GM12878 (cell line): ENCODE measurements around the gene TTYH1. TPM values are rescaled to one million over a fixed set of nuclear protein-coding genes. Genes with fewer than 3 reads are reported as not detected.
A peak's percentile ranks its signal among the peaks of the same experiment; 100 is the strongest.

Experiments used
- ATAC-seq: fragments of 200-7000 bp; cut with Tn5 transposase; 3 replicates; pipeline ENCODE4 v1.9.1; 2020; ENCODE audit warnings: mild to moderate bottlenecking, moderate library complexity
- BruUV-seq: library from RNA; stranded (reverse); fragments of 400-500 nt; replicated peaks from 2 replicates; lab custom pipeline; 2021; lab: Mats Ljungman, UMichigan
- CTCF ChIA-PET: fragments of 300-600 bp; sonication (Branson Sonifier 250); formaldehyde crosslinking; extraction: SDS; loops from one replicate; lab custom pipeline; 2021; ENCODE audit warnings: inconsistent platforms; lab: Yijun Ruan, JAX
- POLR2A ChIA-PET: fragments of 350-600 bp; formaldehyde crosslinking; extraction: SDS; loops from one replicate; lab custom pipeline; 2021; ENCODE audit warnings: inconsistent platforms; lab: Charles Lee
- RAD21 ChIA-PET: fragments of 300-600 bp; sonication (Branson Sonifier 250); formaldehyde crosslinking; loops from one replicate; lab custom pipeline; 2023; ENCODE audit warnings: antibody characterized with exemption; ENCODE audit not compliant: unreplicated experiment; lab: Charles Lee
- SMC1A ChIA-PET: fragments of 300-600 bp; sonication (Branson Sonifier 250); formaldehyde crosslinking; loops from one replicate; lab custom pipeline; 2023; ENCODE audit not compliant: unreplicated experiment, uncharacterized antibody; lab: Charles Lee
- DNase-seq: peaks from one replicate; pipeline ENCODE4 v3.0.0-alpha.2; 2011; ENCODE audit warnings: low read depth, low spot score
- FAIRE-seq: peaks from 3 replicates; lab custom pipeline; 2011; peaks lifted over from hg19 to GRCh38; lab: Jason Lieb, UNC
- H2AFZ ChIP-seq: 2 replicates; pipeline ENCODE4 v1.6.0; 2011; ENCODE audit warnings: low read depth, low read length, control low read depth; ENCODE audit not compliant: control insufficient read depth
- H3K27ac ChIP-seq: 2 replicates; pipeline ENCODE4 v1.5.1; 2011; ENCODE audit warnings: control low read depth; ENCODE audit not compliant: control insufficient read depth, insufficient read depth
- H3K27me3 ChIP-seq, 2 experiments: replicated peaks in 1 of 2; 2 replicates each; pipeline versions ENCODE4 v1.6.0 to v1.6.1; 2011; ENCODE audit warnings: low read length in 1 of 2; ENCODE audit not compliant: control insufficient read depth in 2 of 2, insufficient read depth in 2 of 2
- H3K36me3 ChIP-seq, 2 experiments: 2 replicates each; pipeline ENCODE4 v1.5.1; 2011; ENCODE audit warnings: low read length in 1 of 2; ENCODE audit not compliant: control insufficient read depth in 2 of 2, insufficient read depth in 2 of 2
- H3K4me1 ChIP-seq: 2 replicates; pipeline ENCODE4 v1.6.1; 2011; ENCODE audit warnings: mild to moderate bottlenecking, low read length, moderate library complexity, mixed read lengths; ENCODE audit not compliant: control insufficient read depth, insufficient read depth
- H3K4me2 ChIP-seq: 2 replicates; pipeline ENCODE4 v1.6.0; 2011; ENCODE audit warnings: control low read depth; ENCODE audit not compliant: control insufficient read depth, insufficient read depth
- H3K4me3 ChIP-seq: fragments of 200-600 bp; sonication (generic); 2 replicates; pipeline ENCODE4 v1.5.1; 2016
- H3K79me2 ChIP-seq: 2 replicates; pipeline ENCODE4 v1.6.0; 2011; ENCODE audit warnings: low read length; ENCODE audit not compliant: control insufficient read depth, insufficient read depth
- H3K9ac ChIP-seq: 2 replicates; pipeline ENCODE4 v1.8.0; 2011; ENCODE audit warnings: low read length, control low read depth, mixed read lengths; ENCODE audit not compliant: control insufficient read depth, insufficient read depth
- H3K9me3 ChIP-seq: replicated peaks from 3 replicates; pipeline ENCODE4 v1.5.1; 2011; ENCODE audit warnings: mild to moderate bottlenecking, low read length; ENCODE audit not compliant: control insufficient read depth, insufficient read depth
- H4K20me1 ChIP-seq: 2 replicates; pipeline ENCODE4 v1.6.0; 2011; ENCODE audit not compliant: control insufficient read depth, insufficient read depth
- BMI1 ChIP-seq: fragments of 450-650 bp; IDR thresholded peaks from 2 replicates; pipeline ENCODE4 v1.6.1; 2016; ENCODE audit warnings: mild to moderate bottlenecking, moderate library complexity, borderline replicate concordance
- CREB1 ChIP-seq: IDR thresholded peaks from 2 replicates; pipeline ENCODE4 v1.6.1; 2012; ENCODE audit warnings: low read depth, mild to moderate bottlenecking, inconsistent platforms
- CTCF ChIP-seq, 3 experiments: IDR thresholded peaks in 2 of 3; conservative IDR thresholded peaks in 1 of 3; 2 replicates each; pipeline ENCODE4 v1.5.1; 2011; ENCODE audit warnings: low read depth in 3 of 3, low read length in 3 of 3, mild to moderate bottlenecking in 3 of 3, control low read depth in 2 of 3, moderate library complexity in 2 of 3, inconsistent platforms in 1 of 3, mixed read lengths in 1 of 3; ENCODE audit not compliant: control insufficient read depth in 2 of 3, insufficient read depth in 1 of 3; ENCODE audit errors: extremely low read depth in 1 of 3
- E2F8 ChIP-seq: fragments of 450-650 bp; IDR thresholded peaks from 2 replicates; pipeline ENCODE4 v1.6.1; 2018; ENCODE audit warnings: mild to moderate bottlenecking, low read depth, moderate library complexity; ENCODE audit not compliant: partially characterized antibody
- HSF1 ChIP-seq: fragments of 150-350 bp; IDR thresholded peaks from 2 replicates; pipeline ENCODE4 v1.6.1; 2014; ENCODE audit warnings: mild to moderate bottlenecking, low read depth, low read length
- LARP7 ChIP-seq: fragments of 450-650 bp; IDR thresholded peaks from 2 replicates; pipeline ENCODE4 v1.6.1; 2017; ENCODE audit warnings: mild to moderate bottlenecking
- MEF2B ChIP-seq: fragments of 450-650 bp; IDR thresholded peaks from 2 replicates; pipeline ENCODE4 v1.6.1; 2018; ENCODE audit warnings: mild to moderate bottlenecking, moderate library complexity; ENCODE audit not compliant: partially characterized antibody, poor library complexity, severe bottlenecking
- NBN ChIP-seq: fragments of 450-650 bp; IDR thresholded peaks from 2 replicates; pipeline ENCODE4 v1.6.1; 2016
- NFYB ChIP-seq: IDR thresholded peaks from 2 replicates; pipeline ENCODE4 v1.6.1; 2011; ENCODE audit warnings: low read depth, mild to moderate bottlenecking, low read length, improper control_type of control experiment, moderate library complexity; ENCODE audit not compliant: insufficient read depth
- PAX5 ChIP-seq: IDR thresholded peaks from 2 replicates; pipeline ENCODE4 v1.6.1; 2011; ENCODE audit warnings: low read depth, low read length, borderline replicate concordance
- RUNX3 ChIP-seq: IDR thresholded peaks from 2 replicates; pipeline ENCODE4 v1.6.1; 2012; ENCODE audit warnings: low read length, inconsistent platforms
- SP1 ChIP-seq: IDR thresholded peaks from one replicate; pipeline ENCODE4 v1.6.1; 2011; ENCODE audit warnings: low read depth, low read length
- WRNIP1 ChIP-seq: IDR thresholded peaks from 2 replicates; pipeline ENCODE4 v1.6.1; 2011; ENCODE audit warnings: low read depth, low read length, improper control_type of control experiment, borderline replicate concordance
- WGBS: methylation state at CpG from one replicate; pipeline ENCODE4 v1.1.6; 2016; ENCODE audit warnings: low lambda C conversion rate; ENCODE audit not compliant: insufficient replicate concordance, insufficient coverage; ENCODE audit errors: missing lambda C conversion rate; 5-methylcytosine and 5-hydroxymethylcytosine counted together
- in situ Hi-C: fragments of 300-500 bp; cut with MboI; formaldehyde crosslinking; loops from 9 replicates; pipeline ENCODE4 v1.14.3; 2018; ENCODE audit warnings: mixed read lengths
- intact Hi-C: fragments of 100-400 bp; cut with micrococcal nuclease; formaldehyde crosslinking; loops from one replicate; pipeline ENCODE4 v1.14.2; 2022; ENCODE audit not compliant: unreplicated experiment
- polyA plus RNA-seq, 11 experiments: library from polyadenylated mRNA; depleted of rRNA in 4 of 11; unstranded in 6 of 11; stranded (reverse) in 5 of 11; fragments of >200 nt; fragmentation: Nextera tagmentation in 4 of 11; fragmentation: Illumina TruSeq in 1 of 11; extraction: Ambion mirVana in 4 of 11; extraction: Trizol in 1 of 11; gene quantifications; 1 replicate in 1 of 11; 2 replicates in 10 of 11; pipeline versions ENCODE4 v1.2.1 to v1.2.3, GENCODE V29; 2011 to 2016; ENCODE audit warnings: inconsistent platforms in 2 of 11, missing spikeins in 2 of 11, low read depth in 1 of 11
- total RNA-seq, 4 experiments: library from RNA; depleted of rRNA in 3 of 4; stranded (reverse); fragments of >200 nt in 3 of 4; fragmentation: Illumina TruSeq in 1 of 4; extraction: Trizol in 1 of 4; gene quantifications; 2 replicates each; pipeline versions ENCODE4 v1.2.1 to v1.2.3, GENCODE V29; 2013 to 2021
- TF ChIP-seq, protein P1 (sequence below): IDR thresholded peaks from 2 replicates; pipeline ENCODE4 v1.6.1; 2011; ENCODE audit warnings: low read depth, mild to moderate bottlenecking, low read length, moderate library complexity, borderline replicate concordance; ENCODE audit errors: extremely low read depth

The TTYH1 gene
- total and polyA plus RNA-seq, 10 of the 15 experiments (the other 5 are each of a cell fraction or from before 2014, with no cell fraction given): 0.01 to 0.36 (median 0.09) TPM; not detected in 3

DNA sequence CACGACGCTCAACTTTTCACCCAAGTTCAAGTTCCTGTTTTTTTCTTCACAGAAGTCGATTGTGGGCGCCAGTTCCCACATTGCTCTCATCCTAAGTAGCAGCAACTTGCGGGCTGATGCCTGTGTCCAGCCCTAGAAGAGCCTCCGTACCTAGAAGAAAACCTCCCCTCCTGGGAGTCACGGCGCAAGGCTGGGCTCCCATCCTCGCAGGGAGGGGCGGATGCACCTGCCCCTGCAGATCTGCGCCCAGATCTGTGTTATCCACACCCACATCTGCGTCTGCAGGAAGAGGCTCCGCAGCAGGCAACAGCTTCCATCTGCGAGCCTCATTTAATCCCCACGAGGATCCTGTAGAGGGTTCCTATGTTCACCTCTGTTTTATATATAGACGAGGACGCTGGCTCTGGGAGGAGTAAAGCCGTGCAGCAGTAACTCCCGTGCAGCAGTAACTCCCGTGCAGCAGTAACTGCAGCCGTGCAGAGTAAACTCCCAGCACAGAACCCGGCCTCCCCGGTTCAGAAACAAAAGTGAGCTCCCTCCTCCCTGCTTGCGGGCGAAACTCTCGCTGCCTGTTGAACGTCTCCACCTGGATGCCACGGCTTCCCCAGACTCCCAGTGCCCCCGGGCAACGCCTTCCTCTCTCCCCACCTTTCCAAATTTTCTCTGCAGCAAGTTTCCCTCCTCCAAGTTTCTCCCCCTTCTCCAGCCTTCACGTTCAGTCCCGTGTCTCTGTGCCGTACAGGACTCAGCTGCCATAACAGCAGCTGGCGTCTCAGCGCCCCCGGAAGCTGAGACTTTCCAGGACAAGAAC lies 27.1 kb upstream of the TTYH1 start (continued):
- TF ChIP-seq HSF1: no peak
- 0 out of 2 replicates have a peak, but pooled peaks have one; percentile 17 for TF ChIP-seq PAX5
- TF ChIP-seq WRNIP1: no peak
- TF ChIP-seq MEF2B: peak; percentile 44
- TF ChIP-seq CTCF (IDR thresholded peaks at IDR 0.05 in 2 of 3, conservative IDR thresholded peaks at IDR 0.05 in 1 of 3; ENCODE audit: control insufficient read depth in 2 of 3, extremely low read depth in 1 of 3, insufficient read depth in 1 of 3, low read depth in 3 of 3, low read length in 3 of 3): 0 out of 6 replicates have a peak, but pooled peaks of 1 of the 3 experiments have one; percentile 0
- TF ChIP-seq SP1: no peak

DNA sequence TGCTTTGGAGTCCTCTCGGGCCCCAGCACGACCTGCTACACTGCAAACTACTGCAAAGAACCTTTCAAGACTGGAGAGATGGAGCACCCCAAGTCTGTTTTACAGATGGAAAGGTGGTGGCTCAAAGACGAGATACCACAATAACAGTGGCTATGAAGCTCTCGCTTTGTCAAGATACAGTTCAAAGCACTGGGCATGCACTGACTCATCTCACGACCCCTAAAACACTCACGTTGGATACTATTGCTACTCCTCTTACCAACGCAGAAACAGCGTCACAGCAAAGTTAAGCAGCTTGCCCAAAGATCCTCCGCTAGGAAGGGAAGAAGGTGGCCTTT lies 26.5 kb upstream of the TTYH1 start:
- H3K27me3 ChIP-seq: no peaks in the 10 kb centered on the region
- WGBS: 8% methylated on average over 9 of the region's 9 CpGs
- ATAC-seq (peak; percentile 81), DNase-seq (no peak), FAIRE-seq (peak; percentile 52)
- peak overlapping the region; percentile 72 for H3K4me2 ChIP-seq
- no peaks in the 10 kb centered on the region for H3K9me3 ChIP-seq
- no peaks in the 10 kb centered on the region for H3K79me2 ChIP-seq
- no peaks in the 10 kb centered on the region for H4K20me1 ChIP-seq
- H2AFZ ChIP-seq: no peak overlapping the region
- H3K4me3 ChIP-seq: peak overlapping the region; percentile 53
- ChIA-PET POLR2A (interaction anchor here (0.6 to 2.8 kb wide), 10 partner anchors 10 to 199 kb away, joined by 3 to 16 read pairs (median 5); partner anchors contain the start of genes LAIR1 and MBOAT7), SMC1A (interaction anchor here (0.8 to 7.4 kb wide), 19 partner anchors 10 to 252 kb away, joined by 3 to 116 read pairs (median 9); partner anchors contain the start of genes CNOT3 and LAIR1), CTCF (interaction anchor here (0.7 to 6.7 kb wide), 21 partner anchors 10 to 224 kb away, joined by 3 to 205 read pairs (median 6); partner anchors contain the start of genes LAIR1 and LENG8), RAD21 (interaction anchor here (0.9 to 5.7 kb wide), 17 partner anchors 11 to 199 kb away, joined by 3 to 94 read pairs (median 5); partner anchors contain the start of genes LAIR1, LENG8 and MBOAT7)
- H3K36me3 ChIP-seq: no peaks in the 10 kb centered on the region
- H3K9ac ChIP-seq: no peak overlapping the region
- intact Hi-C loops: loop anchor here (2.0 to 5.0 kb wide), 2 partner anchors 24 to 41 kb away; partner anchors contain the start of gene LAIR1
- peaks cover 9% of the 10 kb centered on the region for H3K4me1 ChIP-seq
- no peak overlapping the region for H3K27ac ChIP-seq
- in situ Hi-C loops: no loop called here
- no TSS peak for BruUV-seq
- TF ChIP-seq RUNX3: peak; percentile 50; the same call in 1 of the 2 replicates
- TF ChIP-seq BMI1: no peak
- TF ChIP-seq, protein P1, sequence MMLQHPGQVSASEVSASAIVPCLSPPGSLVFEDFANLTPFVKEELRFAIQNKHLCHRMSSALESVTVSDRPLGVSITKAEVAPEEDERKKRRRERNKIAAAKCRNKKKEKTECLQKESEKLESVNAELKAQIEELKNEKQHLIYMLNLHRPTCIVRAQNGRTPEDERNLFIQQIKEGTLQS: no peak
- TF ChIP-seq NFYB: no peak
- 0 out of 2 replicates have a peak, but pooled peaks have one; percentile 22 for TF ChIP-seq LARP7
- TF ChIP-seq NBN: no peak
- TF ChIP-seq E2F8: no peak
- peak; percentile 28; the same call in 1 of the 2 replicates for TF ChIP-seq CREB1
